ENCODE measurements around the gene LPCAT3.
"Not testable (repeated sequence)": the region's sequence is repeated elsewhere in the genome, so short reads cannot be mapped to it uniquely, and the experiment has no call there.

Gene LPCAT3

DNA sequence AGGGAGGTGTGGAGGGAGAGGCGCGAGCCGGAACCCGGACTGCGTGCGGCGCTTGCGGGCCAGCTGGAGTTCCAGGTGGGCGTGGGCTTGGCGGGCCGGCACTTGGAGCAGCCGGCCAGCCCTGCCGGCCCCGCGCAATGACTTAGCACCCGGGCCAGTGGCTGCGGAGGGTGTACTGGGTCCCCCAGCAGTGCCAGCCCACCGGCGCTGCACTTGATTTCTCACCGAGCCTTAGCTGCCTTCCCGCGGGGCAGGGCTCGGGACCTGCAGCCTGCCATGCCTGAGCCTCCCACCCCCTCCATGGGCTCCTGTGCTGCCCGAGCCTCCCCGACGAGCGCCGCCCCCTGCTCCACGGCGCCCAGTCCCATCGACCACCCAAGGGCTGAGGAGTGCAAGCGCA, 19.1 kb upstream of the LPCAT3 start:
- DNase-seq: not testable (repeated sequence)

DNA sequence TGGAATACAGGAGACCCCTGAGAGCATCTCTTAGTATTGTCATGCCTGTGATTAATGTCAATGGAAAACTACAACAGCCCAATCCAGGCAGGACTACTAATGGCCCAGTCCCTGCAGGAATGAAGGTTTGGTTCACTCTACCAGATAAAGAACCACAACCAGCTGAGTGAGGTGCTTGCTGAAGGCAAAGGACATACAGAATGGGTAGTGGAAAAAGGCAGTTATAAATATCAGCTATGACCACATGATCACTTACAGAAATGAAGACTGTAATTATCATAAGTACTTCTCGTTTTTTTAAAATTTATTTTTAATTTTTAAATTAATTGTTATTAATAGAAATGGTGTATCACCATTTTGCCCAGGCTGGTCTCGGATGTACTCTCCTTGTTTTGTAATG, 17.2 kb upstream of the LPCAT3 start:
- DNase-seq: peak; percentile 56

- no peak for DNase-seq
These were observed 16.2 kb upstream of the LPCAT3 start for GRCh38 chr12:7034464-7034863.

- DNase-seq: no peak
These were observed 14.7 kb upstream of the LPCAT3 start for GRCh38 chr12:7032990-7033389.

DNA sequence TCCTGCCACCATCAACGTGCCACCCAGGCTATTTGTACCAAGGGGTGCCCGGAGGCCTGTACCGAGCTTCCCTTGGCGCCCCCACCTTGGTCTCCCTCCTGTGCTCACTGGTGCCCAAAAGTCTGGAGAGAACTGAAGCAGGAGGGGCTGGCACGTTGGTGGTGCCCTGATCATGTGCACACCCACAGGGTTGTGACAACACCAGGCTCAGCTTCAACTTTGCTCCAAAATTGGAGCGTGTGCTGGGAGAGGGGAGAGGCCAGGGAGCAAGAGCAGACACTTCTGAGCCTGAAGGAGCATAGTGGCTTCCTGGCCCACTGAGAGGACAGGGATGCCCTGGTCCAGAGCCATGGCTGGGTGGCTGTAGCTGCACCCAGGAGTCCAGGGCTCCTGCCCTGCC, 13.0 kb upstream of the LPCAT3 start:
- DNase-seq: no peak

- peak; percentile 83 for DNase-seq
These were observed 8.6 kb upstream of the LPCAT3 start for GRCh38 chr12:7026854-7027253.

DNA sequence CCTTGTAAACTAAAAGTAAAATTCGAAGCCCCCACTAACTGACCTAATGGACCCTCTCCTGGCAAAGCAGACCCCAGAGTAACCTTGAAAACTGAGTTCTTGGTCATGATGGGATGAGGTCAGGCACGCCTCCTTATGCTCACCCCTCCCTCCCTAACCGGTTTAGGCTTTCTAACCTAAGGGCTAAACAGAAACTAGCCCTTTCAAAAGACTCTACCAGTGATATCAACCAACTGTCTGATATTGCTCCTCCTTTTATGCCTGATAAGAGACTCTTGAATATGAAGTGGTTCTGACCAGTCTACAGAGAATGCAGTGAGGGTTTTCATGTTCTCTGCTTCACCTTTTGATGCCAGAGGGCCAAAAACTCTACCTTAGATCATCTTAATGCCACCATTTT, 4.8 kb upstream of the LPCAT3 start:
- DNase-seq: peak; percentile 47

- peak; percentile 60 for DNase-seq
These were observed 3.7 kb upstream of the LPCAT3 start for GRCh38 chr12:7021956-7022355.

DNA sequence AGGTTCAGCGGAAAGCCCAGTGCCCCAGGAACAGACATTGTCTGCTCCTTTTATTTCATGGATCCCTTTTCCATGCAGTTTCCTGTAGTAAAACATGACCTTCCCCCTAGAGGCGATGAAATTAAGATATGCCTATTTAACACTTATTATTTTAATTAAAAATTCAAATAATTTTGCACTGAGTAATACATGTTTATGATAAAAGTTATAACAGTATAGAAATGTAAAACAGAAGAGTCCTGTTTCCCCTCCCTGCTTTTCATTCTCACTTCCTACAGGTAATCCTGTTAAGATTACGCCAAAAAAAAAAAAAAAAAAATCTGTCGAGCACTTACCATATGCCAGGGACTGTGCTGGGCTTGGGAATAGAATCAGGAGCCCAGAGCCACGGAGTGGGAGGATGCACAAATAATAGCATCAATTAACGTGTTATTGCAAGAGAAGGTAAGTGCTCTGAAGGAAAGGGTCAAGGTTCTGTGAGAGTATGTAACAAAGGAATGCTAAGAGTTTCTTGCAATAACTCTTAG, 830 bp upstream of the LPCAT3 start:
- DNase-seq: no peak

DNA sequence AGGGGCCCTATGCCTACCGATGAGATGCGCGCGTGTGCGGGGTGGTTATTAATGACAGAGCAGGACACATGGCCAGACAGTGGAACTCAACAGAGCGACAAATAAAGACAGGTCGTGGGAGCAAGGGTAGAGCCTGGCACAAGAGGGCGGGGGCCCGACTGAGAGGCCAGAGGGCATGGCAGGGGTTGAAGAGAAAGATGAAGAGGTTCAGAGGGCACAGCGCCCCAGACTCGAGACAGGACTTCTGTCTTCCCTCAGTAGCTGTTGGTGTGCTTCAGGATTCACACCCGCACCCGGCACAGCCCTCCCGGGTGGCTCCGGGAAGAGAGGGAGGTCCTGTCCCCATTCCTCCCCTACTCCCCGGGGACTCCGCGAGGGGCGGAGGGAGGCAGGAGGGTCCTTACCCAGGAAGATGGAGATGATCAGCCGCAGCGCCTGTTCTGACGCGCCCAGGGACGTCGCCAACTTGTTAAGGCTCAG, 366 bp downstream of the LPCAT3 start:
- DNase-seq: peak; percentile 58

DNA sequence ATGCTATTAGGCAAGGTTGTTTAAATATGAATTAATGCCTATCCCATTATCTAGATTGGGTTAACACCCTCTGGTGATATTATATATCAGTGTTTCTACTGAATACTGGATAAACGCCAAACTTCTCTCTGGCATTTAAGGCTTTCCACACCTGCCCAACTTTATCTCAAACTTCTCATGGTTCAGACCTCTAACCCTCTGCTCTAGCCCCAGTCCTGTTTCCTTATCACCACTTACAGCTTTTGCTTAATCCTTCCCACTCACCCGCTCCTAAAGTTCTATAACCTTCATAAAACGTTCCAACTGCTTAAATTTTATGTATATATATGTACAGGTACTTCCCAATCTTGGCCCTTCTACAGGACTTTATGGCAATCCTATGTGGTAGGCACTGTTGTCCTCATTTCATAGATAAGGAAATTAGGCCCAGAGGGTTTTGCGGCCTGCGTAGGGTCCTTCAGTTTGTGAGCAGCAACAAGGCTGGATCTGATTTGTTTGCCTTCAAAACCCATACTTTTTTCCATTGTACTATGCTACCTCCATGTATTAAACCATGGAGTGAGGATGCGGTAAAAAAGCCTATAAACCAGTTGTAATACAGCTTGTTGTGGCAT, 1.2 kb downstream of the LPCAT3 start:
- peak; percentile 82 for DNase-seq

DNA sequence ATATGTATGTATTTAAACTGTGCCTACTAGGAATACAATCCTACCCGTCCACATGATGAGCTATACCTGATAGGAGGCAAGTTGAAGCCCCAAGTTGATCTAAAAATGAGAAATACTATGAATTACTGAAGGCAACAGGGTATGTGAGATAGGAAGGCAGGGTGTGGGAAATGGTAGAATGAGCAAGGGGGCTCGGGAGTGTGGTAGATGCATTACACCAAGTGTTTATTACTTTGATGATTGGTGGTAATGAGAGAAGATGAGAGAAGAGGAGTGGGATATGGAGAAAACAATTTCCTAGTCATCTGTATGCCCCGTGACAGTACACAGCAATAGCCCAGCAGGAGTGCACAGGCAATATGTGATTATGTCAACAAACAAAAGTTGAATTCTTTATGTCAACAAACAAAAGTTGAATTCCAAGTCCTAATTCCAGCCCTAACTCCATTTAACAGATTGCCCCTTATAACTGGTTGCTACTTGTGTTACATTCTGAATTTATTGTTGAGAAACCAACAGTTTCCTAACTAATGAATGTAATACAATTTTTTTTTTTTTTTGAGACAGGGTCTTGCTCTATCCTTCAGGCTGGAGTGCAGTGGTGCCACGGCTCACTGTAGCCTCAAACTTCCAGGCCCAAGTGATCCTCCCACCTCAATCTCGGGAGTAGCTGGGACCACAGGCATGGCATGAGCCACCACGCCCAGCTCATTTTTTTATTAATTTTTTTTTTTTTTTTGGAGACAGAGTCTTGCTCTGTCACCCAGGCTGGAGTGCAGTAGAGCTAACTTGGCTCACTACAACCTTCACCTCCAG, 2.5 kb downstream of the LPCAT3 start:
- DNase-seq: no peak

DNA sequence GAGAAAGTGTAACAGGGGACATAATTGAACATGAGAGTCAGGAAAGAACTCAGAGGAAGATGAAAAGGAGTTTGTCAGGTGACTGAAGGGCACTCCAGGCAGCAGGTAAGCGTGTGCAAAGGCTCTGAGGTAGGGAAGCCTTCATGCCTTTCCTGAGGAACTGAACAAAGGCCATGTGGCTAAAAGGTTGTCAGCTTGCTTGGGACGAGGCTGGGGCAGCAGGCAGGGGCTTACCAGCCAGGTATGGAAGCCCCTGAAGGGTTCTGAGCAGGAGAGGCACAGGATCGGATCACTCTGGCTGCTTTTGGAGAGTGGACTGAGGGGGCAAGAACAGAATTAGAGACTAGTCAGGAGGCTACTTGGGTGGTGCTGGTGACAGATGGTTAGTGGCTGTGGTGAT, 5.2 kb downstream of the LPCAT3 start:
- no peak for DNase-seq

GRCh38 chr12:7012024-7012607, 6.2 kb downstream of the LPCAT3 start:
- DNase-seq: no peak

GRCh38 chr12:7011398-7011797, 6.9 kb downstream of the LPCAT3 start:
- DNase-seq: not testable (repeated sequence)

- DNase-seq: no peak
These were observed 8.8 kb downstream of the LPCAT3 start for GRCh38 chr12:7009512-7009911.

- no peak for DNase-seq
These were observed 9.4 kb downstream of the LPCAT3 start for GRCh38 chr12:7008864-7009263.

DNA sequence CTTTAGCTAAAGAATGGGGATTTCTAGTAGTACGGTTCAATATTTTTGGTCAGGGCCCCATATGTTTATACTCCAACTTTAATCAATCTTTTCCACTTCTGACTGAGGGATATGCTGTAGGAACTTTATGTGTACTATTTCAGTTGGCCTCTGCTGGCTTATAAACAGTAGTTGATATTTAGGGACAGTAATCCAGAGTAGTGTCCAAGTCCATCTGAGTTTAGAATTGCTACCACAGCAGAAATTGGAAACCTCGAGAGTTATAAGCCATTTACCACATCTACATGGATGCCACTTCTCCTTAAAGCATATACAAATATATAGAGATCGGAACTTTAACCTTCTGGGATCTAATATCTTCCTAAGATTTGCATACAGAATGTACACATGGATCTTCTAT, 11.6 kb downstream of the LPCAT3 start:
- no peak for DNase-seq

DNA sequence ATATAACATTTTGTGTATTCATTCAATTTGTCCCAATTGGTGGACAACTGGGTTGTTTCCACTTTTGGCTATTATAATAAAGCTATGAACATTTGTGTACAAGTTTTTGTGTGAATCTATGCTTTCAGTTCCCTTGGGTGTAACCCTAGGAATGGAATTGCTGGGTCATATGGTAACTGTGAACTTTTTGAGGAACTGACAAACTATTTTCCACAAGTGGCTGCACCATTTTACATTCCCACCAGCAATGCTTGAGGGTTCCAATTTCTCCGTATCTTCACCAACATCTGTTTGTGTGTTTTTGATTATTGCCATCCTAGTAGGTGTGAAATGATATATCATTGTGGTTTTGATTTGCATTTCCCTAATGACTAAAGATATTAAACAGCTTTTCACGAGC, 13.0 kb downstream of the LPCAT3 start:
- DNase-seq: peak; percentile 40

DNA sequence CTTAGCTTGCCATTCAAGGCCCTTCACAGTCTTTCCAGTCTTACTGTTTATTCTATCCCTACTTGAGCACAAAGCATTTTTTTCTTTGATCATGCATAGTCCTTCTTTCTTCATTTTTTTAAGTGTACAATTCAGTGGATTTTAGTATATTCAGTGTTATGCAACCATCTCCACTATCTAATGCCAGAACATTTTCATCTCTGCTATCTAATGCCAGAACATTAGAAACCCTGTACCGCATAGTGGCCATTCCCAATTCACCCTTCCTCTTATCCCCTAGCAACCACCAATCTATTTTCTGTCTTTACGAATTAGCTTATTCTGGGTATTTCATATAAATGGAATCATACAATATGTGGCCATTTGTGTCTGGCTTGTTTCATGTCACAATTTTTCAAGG, 13.4 kb downstream of the LPCAT3 start:
- no peak for DNase-seq

- DNase-seq: no peak
These were observed 13.9 kb downstream of the LPCAT3 start for GRCh38 chr12:7004287-7004803.

GRCh38 chr12:7001921-7002591, 16.2 kb downstream of the LPCAT3 start:
- DNase-seq: no peak
